Activated naive CD8-positive, alpha-beta T cell (primary cell): ENCODE measurements around the gene SKAP2.

Source experiments
- H3K27ac Mint-ChIP-seq: one replicate; pipeline ENCODE4 v1.8.0; 2021; ENCODE audit warnings: mixed read lengths
- H3K27me3 Mint-ChIP-seq: one replicate; pipeline ENCODE4 v1.8.0; 2021; ENCODE audit warnings: mixed read lengths
- H3K36me3 Mint-ChIP-seq: one replicate; pipeline ENCODE4 v1.8.0; 2021; ENCODE audit warnings: mixed read lengths
- H3K4me1 Mint-ChIP-seq: one replicate; pipeline ENCODE4 v1.8.0; 2021; ENCODE audit warnings: low read depth, mixed read lengths
- H3K4me3 Mint-ChIP-seq: one replicate; pipeline ENCODE4 v1.8.0; 2021; ENCODE audit warnings: mild to moderate bottlenecking, mixed read lengths
- H3K9me3 Mint-ChIP-seq: one replicate; pipeline ENCODE4 v1.8.0; 2021; ENCODE audit warnings: low read depth, mixed read lengths

SKAP2 gene

GRCh38 chr7:26700893-26701292 is 163.5 kb downstream of the SKAP2 start:
- H3K9me3 Mint-ChIP-seq: no peaks in the 10 kb centered on the region
- H3K36me3 Mint-ChIP-seq: no peaks in the 10 kb centered on the region
- no peak overlapping the region for H3K4me3 Mint-ChIP-seq
- no peaks in the 10 kb centered on the region for H3K4me1 Mint-ChIP-seq
- H3K27ac Mint-ChIP-seq: no peak overlapping the region
- H3K27me3 Mint-ChIP-seq: peaks cover 14% of the 10 kb centered on the region

GRCh38 chr7:26700386-26700785 is 164.0 kb downstream of the SKAP2 start:
- Mint-ChIP-seq H3K36me3 (no peaks in the 10 kb centered on the region), H3K9me3 (no peaks in the 10 kb centered on the region), H3K4me1 (no peaks in the 10 kb centered on the region), H3K4me3 (no peak overlapping the region), H3K27ac (no peak overlapping the region), H3K27me3 (peaks cover 14% of the 10 kb centered on the region)

DNA sequence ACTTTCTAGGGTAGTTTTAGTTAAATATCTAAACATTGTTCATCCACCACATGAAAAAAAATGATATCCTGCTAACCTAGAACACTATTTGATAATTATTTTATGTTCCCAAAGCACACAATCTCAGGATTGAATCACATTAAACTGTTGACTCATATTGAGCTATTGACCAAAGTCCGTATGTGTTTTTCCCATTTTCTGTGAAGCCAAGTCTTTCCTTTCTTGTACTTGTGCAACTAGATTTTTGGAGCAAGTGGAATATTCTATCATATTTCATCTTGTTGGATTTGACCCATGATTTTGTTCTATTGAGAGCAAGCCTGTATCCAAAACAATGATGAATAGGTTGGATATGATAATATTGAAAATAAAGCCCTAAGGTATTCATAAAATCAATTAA is 164.6 kb downstream of the SKAP2 start:
- Mint-ChIP-seq H3K4me3 (no peak overlapping the region), H3K9me3 (no peaks in the 10 kb centered on the region), H3K36me3 (no peaks in the 10 kb centered on the region), H3K27me3 (peaks cover 14% of the 10 kb centered on the region), H3K4me1 (no peaks in the 10 kb centered on the region), H3K27ac (no peak overlapping the region)

- no peaks in the 10 kb centered on the region for H3K4me1 Mint-ChIP-seq
- H3K9me3 Mint-ChIP-seq: no peaks in the 10 kb centered on the region
- H3K4me3 Mint-ChIP-seq: no peak overlapping the region
- H3K36me3 Mint-ChIP-seq: no peaks in the 10 kb centered on the region
- H3K27ac Mint-ChIP-seq: no peak overlapping the region
- H3K27me3 Mint-ChIP-seq: peaks cover 12% of the 10 kb centered on the region
Observed at GRCh38 chr7:26698806-26699205, 165.6 kb downstream of the SKAP2 start.

DNA sequence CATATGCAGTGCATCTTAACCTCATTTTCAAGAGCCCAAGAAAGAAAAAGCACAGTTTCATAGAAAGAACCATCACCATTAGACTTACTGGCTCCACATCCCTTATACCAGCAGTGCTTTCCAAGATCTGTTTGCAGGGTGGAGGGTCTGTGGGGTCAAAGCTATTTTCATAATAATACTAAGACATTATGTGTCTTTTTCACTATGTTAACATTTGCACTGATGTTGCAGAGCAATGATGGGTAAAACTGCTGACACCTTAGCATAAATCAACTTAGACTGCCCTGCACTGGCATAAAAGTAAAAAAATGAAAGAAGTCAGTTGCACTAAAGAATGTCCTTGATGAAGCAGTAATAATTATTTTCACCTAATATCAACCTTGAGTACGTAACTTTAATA is 166.2 kb downstream of the SKAP2 start:
- peaks cover 12% of the 10 kb centered on the region for H3K27me3 Mint-ChIP-seq
- H3K9me3 Mint-ChIP-seq: no peaks in the 10 kb centered on the region
- no peaks in the 10 kb centered on the region for H3K36me3 Mint-ChIP-seq
- no peaks in the 10 kb centered on the region for H3K4me1 Mint-ChIP-seq
- H3K27ac Mint-ChIP-seq: no peak overlapping the region
- H3K4me3 Mint-ChIP-seq: no peak overlapping the region

- H3K4me3 Mint-ChIP-seq: no peak overlapping the region
- no peaks in the 10 kb centered on the region for H3K36me3 Mint-ChIP-seq
- no peaks in the 10 kb centered on the region for H3K9me3 Mint-ChIP-seq
- H3K4me1 Mint-ChIP-seq: no peaks in the 10 kb centered on the region
- H3K27ac Mint-ChIP-seq: no peak overlapping the region
- peaks cover 14% of the 10 kb centered on the region for H3K27me3 Mint-ChIP-seq
Observed at GRCh38 chr7:26696978-26697377, 167.4 kb downstream of the SKAP2 start.

DNA sequence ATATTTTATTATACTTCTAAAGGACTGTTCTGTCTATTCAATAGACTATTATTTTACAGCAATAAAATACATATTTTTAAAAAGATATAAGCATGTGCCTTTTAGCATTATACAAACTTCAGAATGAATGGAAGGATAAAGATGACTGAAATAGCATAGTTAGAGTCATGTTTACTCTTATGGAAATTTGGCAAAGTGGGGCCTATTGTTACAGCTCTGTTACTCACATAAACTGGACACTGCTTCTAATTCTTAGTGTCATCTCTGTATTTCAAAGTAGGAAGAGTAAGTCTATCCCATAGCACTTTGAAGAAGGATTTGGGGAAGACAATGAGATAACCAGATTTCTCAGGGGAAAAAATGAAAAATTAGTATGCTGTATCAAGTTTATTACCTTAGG is 168.2 kb downstream of the SKAP2 start:
- H3K27me3 Mint-ChIP-seq: peaks cover 21% of the 10 kb centered on the region
- H3K9me3 Mint-ChIP-seq: no peaks in the 10 kb centered on the region
- H3K36me3 Mint-ChIP-seq: no peaks in the 10 kb centered on the region
- no peak overlapping the region for H3K4me3 Mint-ChIP-seq
- no peak overlapping the region for H3K27ac Mint-ChIP-seq
- H3K4me1 Mint-ChIP-seq: no peaks in the 10 kb centered on the region

- no peaks in the 10 kb centered on the region for H3K36me3 Mint-ChIP-seq
- no peak overlapping the region for H3K4me3 Mint-ChIP-seq
- H3K27me3 Mint-ChIP-seq: peaks cover 20% of the 10 kb centered on the region
- H3K4me1 Mint-ChIP-seq: no peaks in the 10 kb centered on the region
- no peaks in the 10 kb centered on the region for H3K9me3 Mint-ChIP-seq
- H3K27ac Mint-ChIP-seq: no peak overlapping the region
Observed at GRCh38 chr7:26694713-26695112, 169.7 kb downstream of the SKAP2 start.

GRCh38 chr7:26694141-26694540 is 170.2 kb downstream of the SKAP2 start:
- Mint-ChIP-seq H3K4me3 (no peak overlapping the region), H3K4me1 (no peaks in the 10 kb centered on the region), H3K27ac (no peak overlapping the region), H3K9me3 (no peaks in the 10 kb centered on the region), H3K36me3 (no peaks in the 10 kb centered on the region), H3K27me3 (peaks cover 20% of the 10 kb centered on the region)

GRCh38 chr7:26691886-26692285 is 172.5 kb downstream of the SKAP2 start:
- Mint-ChIP-seq H3K9me3 (no peaks in the 10 kb centered on the region), H3K4me3 (no peak overlapping the region), H3K27ac (no peak overlapping the region), H3K36me3 (no peaks in the 10 kb centered on the region), H3K4me1 (no peaks in the 10 kb centered on the region), H3K27me3 (peaks cover 16% of the 10 kb centered on the region)

DNA sequence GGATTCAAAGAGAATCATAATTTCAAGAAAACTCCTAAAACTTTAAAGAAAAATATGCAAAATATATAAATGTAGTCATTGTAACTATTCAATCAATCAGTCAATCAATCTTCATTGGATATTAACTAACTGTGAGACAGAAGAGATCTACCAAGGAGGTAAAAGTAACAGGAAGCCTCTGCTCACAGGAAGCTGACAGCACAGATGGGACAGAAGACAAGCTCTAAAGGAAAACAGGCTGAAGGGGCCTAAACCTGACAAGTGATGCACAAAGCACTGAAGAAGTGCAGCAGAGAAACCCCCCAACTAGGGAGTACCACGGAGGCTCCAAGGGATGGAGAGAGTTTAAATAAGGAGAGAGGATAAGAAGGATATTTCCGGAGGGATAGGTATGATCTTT is 173.0 kb downstream of the SKAP2 start:
- Mint-ChIP-seq H3K4me1 (no peaks in the 10 kb centered on the region), H3K36me3 (no peaks in the 10 kb centered on the region), H3K9me3 (no peaks in the 10 kb centered on the region), H3K4me3 (no peak overlapping the region), H3K27me3 (peaks cover 16% of the 10 kb centered on the region), H3K27ac (no peak overlapping the region)

- Mint-ChIP-seq H3K4me3 (no peak overlapping the region), H3K4me1 (no peaks in the 10 kb centered on the region), H3K27ac (no peak overlapping the region), H3K27me3 (peaks cover 20% of the 10 kb centered on the region), H3K36me3 (no peaks in the 10 kb centered on the region), H3K9me3 (no peaks in the 10 kb centered on the region)
Observed at GRCh38 chr7:26690135-26690805, 174.1 kb downstream of the SKAP2 start.

DNA sequence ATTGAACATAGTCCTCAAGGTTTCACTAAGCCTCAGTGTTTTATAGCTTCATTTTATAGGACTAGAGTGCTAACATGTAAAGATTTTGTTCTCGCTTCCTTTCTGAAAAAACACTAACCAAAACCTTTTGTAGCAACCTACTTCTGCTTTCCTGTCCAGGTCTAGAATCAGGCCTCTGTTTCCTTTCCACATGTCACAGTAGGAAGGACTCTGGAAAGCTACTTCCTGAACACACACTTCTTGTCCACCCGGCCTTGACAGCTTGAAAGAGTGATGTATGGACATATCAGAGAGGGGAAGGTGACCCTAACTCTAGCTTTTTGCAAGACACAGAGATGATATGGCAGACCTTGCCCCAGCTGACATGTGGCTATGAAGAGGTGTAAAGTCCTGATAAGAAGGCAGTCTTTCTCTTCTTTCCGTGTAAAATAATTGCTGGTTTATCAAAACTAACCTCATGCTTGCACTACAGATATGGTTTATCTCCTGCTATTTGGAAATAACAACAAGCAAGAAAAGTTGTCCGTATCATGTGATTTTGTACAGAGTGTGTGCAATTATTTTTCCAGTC is 175.4 kb downstream of the SKAP2 start:
- H3K9me3 Mint-ChIP-seq: no peaks in the 10 kb centered on the region
- H3K4me3 Mint-ChIP-seq: no peak overlapping the region
- H3K27ac Mint-ChIP-seq: no peak overlapping the region
- no peaks in the 10 kb centered on the region for H3K36me3 Mint-ChIP-seq
- H3K4me1 Mint-ChIP-seq: no peaks in the 10 kb centered on the region
- peaks cover 30% of the 10 kb centered on the region for H3K27me3 Mint-ChIP-seq

- Mint-ChIP-seq H3K4me1 (no peaks in the 10 kb centered on the region), H3K36me3 (no peaks in the 10 kb centered on the region), H3K9me3 (no peaks in the 10 kb centered on the region), H3K4me3 (no peak overlapping the region), H3K27ac (no peak overlapping the region), H3K27me3 (peaks cover 30% of the 10 kb centered on the region)
Observed at GRCh38 chr7:26688388-26688787, 176.0 kb downstream of the SKAP2 start.

DNA sequence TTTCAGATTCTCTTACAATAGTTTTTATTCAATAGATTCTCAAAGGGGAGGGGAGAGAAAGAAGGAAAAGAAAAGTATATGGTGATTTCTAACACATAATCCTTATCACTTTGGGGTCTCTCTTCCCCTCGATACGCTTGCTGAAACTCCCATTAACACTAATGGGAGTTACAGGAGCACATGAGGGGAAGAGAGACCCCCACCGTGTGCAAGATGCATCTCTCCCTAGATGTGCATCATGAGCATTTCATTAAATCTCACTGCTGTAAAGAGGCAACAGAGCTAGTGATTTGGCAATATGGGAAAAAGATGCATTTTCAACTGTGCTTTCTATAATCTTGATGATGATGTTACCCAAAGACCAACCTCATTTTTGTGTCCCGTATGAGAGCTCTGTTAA is 177.4 kb downstream of the SKAP2 start:
- H3K27ac Mint-ChIP-seq: no peak overlapping the region
- no peaks in the 10 kb centered on the region for H3K4me1 Mint-ChIP-seq
- no peaks in the 10 kb centered on the region for H3K9me3 Mint-ChIP-seq
- no peaks in the 10 kb centered on the region for H3K36me3 Mint-ChIP-seq
- peaks cover 32% of the 10 kb centered on the region for H3K27me3 Mint-ChIP-seq
- H3K4me3 Mint-ChIP-seq: no peak overlapping the region

DNA sequence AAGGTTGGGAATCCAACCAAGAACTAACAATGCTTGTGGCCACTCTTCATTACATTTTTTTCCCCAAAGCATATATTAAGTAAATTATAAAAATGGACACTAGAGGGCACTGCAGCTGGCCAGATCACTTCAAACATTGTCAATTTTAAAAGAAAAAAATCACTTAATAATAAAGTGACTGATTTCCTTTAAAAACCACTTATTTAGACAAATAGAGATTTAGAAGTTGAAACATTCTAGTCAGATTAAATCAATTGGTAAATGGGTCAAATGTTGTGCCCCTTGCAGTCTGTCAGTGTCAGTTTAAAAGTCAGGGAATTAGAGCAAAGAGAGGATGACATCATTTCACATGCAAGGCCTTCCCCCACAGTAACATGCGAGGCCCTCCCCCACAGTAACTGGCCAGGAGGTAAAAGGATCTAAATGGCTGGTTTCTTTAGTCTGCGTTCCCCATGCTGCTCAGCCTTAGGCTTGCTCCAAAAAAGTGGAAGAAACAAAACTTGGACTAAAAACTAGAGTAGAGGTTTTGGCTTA is 177.9 kb downstream of the SKAP2 start:
- Mint-ChIP-seq H3K36me3 (no peaks in the 10 kb centered on the region), H3K27ac (no peak overlapping the region), H3K4me1 (no peaks in the 10 kb centered on the region), H3K27me3 (peaks cover 26% of the 10 kb centered on the region), H3K9me3 (no peaks in the 10 kb centered on the region), H3K4me3 (no peak overlapping the region)
